Measurements from ENCODE around the gene NMNAT1.

- TF ChIP-seq REST (IDR thresholded peaks at IDR 0.05; ENCODE audit: insufficient read depth in 1 of 2, low read depth in 2 of 2, low read length in 1 of 2) (no peak), CTCF (IDR thresholded peaks at IDR 0.05) (no peak), POLR2AphosphoS5 (IDR thresholded peaks at IDR 0.05; ENCODE audit: low read depth, low read length) (no peak), SIN3A (IDR thresholded peaks at IDR 0.05; ENCODE audit: borderline replicate concordance, insufficient read depth, low read depth, low read length) (no peak)
Measured at GRCh38 chr1:9960011-9960410, 16.7 kb downstream of the NMNAT1 start.
